CD4-positive, alpha-beta memory T cell (primary cell): ENCODE data around the gene PIK3CB. TPM values are rescaled to one million over a fixed set of nuclear protein-coding genes. Genes with fewer than 3 reads are reported as not detected.
A peak's percentile ranks its signal among the peaks of the same experiment; 100 is the strongest.

ENCODE experiments used
- CTCF ChIA-PET: fragments of 350-600 bp; sonication (Branson Sonifier 250); formaldehyde crosslinking; loops from one replicate; lab custom pipeline; 2021; ENCODE audit warnings: inconsistent platforms; ENCODE audit not compliant: partially characterized antibody; lab: Charles Lee
- POLR2A ChIA-PET: fragments of 350-600 bp; sonication (Branson Sonifier 250); formaldehyde crosslinking; loops from one replicate; lab custom pipeline; 2021; ENCODE audit not compliant: partially characterized antibody; lab: Charles Lee
- DNase-seq, 5 donors: peaks; one replicate each; pipeline versions ENCODE4 v3.0.0 to v3.0.0-alpha.2; 2020 to 2022; ENCODE audit warnings: mixed read lengths in 1 of 5
- H3K27ac ChIP-seq: one replicate; pipeline ENCODE4 v1.7.0; 2013; ENCODE audit warnings: low read depth, low read length
- H3K27me3 ChIP-seq: 2 replicates; pipeline ENCODE4 v1.7.0; 2013; ENCODE audit warnings: mild to moderate bottlenecking, low read length, moderate library complexity; ENCODE audit not compliant: insufficient read depth
- H3K36me3 ChIP-seq: 2 replicates; pipeline ENCODE4 v1.7.0; 2013; ENCODE audit warnings: mild to moderate bottlenecking, low read length, moderate library complexity; ENCODE audit not compliant: insufficient read depth
- H3K4me1 ChIP-seq: 2 replicates; pipeline ENCODE4 v1.7.0; 2013; ENCODE audit warnings: mild to moderate bottlenecking, low read length, moderate library complexity; ENCODE audit not compliant: insufficient read depth
- H3K4me3 ChIP-seq, 2 donors: one replicate each; pipeline ENCODE4 v1.7.0; 2013; ENCODE audit warnings: low read length in 2 of 2, mild to moderate bottlenecking in 1 of 2
- H3K9me3 ChIP-seq, 2 donors: one replicate each; pipeline ENCODE4 v1.7.0; 2013; ENCODE audit warnings: low read length in 2 of 2, control low read depth in 1 of 2; ENCODE audit not compliant: control insufficient read depth in 1 of 2
- H3K27ac Mint-ChIP-seq, 7 donors: one replicate each; pipeline ENCODE4 v1.8.0; 2020 to 2021; ENCODE audit warnings: mixed read lengths in 7 of 7, mild to moderate bottlenecking in 6 of 7, inconsistent platforms in 3 of 7, moderate library complexity in 3 of 7
- H3K27me3 Mint-ChIP-seq, 2 donors: one replicate each; pipeline ENCODE4 v1.8.0; 2020 to 2021; ENCODE audit warnings: mixed read lengths in 2 of 2
- H3K36me3 Mint-ChIP-seq, 2 donors: one replicate each; pipeline ENCODE4 v1.8.0; 2020 to 2021; ENCODE audit warnings: mixed read lengths in 2 of 2, inconsistent platforms in 1 of 2, mild to moderate bottlenecking in 1 of 2
- H3K4me1 Mint-ChIP-seq, 4 donors: one replicate each; pipeline ENCODE4 v1.8.0; 2020 to 2021; ENCODE audit warnings: mixed read lengths in 4 of 4, mild to moderate bottlenecking in 1 of 4
- H3K4me3 Mint-ChIP-seq, 8 donors: one replicate each; pipeline ENCODE4 v1.8.0; 2020 to 2021; ENCODE audit warnings: mixed read lengths in 8 of 8, mild to moderate bottlenecking in 7 of 8, moderate library complexity in 6 of 8, inconsistent platforms in 3 of 8
- H3K9me3 Mint-ChIP-seq, 8 donors: one replicate each; pipeline ENCODE4 v1.8.0; 2020 to 2021; ENCODE audit warnings: mixed read lengths in 8 of 8, mild to moderate bottlenecking in 5 of 8, inconsistent platforms in 3 of 8, moderate library complexity in 1 of 8
- intact Hi-C: fragments of 100-400 bp; cut with micrococcal nuclease; formaldehyde crosslinking; loops from one replicate; pipeline ENCODE4 v1.15.1; 2023
- polyA plus RNA-seq, 2 donors: library from polyadenylated mRNA; unstranded; fragments of 300-500 nt; fragmentation: Illumina TruSeq; gene quantifications; one replicate each; pipeline ENCODE4 v1.2.3, GENCODE V29; 2021
- total RNA-seq, 2 experiments: library from RNA; stranded (reverse); gene quantifications; one replicate each; pipeline ENCODE4 v1.2.3, GENCODE V29; 2021

Gene PIK3CB
- total and polyA plus RNA-seq, 4 experiments from 2014 or later: 14.4 to 52.1 (median 34.4) TPM

- Mint-ChIP-seq H3K9me3 (no peaks in the 10 kb centered on the region), H3K36me3 (peaks cover 12 to 26% of the 10 kb centered on the region in 2 donors), H3K4me3 (no peak overlapping the region), H3K4me1 (peaks cover 0 to 2% (median 0%) of the 10 kb centered on the region in 4 donors), H3K27me3 (no peaks in the 10 kb centered on the region), H3K27ac (no peak overlapping the region)
- Histone ChIP-seq H3K27ac (no peak overlapping the region), H3K4me3 (no peak overlapping the region), H3K9me3 (no peaks in the 10 kb centered on the region), H3K4me1 (no peaks in the 10 kb centered on the region), H3K27me3 (no peaks in the 10 kb centered on the region), H3K36me3 (peaks cover 9% of the 10 kb centered on the region)
- intact Hi-C loops: no loop called here
- DNase-seq: no peak
- ChIA-PET POLR2A (interaction anchor here (0.5 kb wide), 1 partner anchor 13 kb away, joined by 3 read pairs; no protein-coding TSS in a partner anchor), CTCF (interaction anchor here (1.5 to 2.8 kb wide), 3 partner anchors 203 to 211 kb away, joined by 4 to 16 read pairs (median 6); no protein-coding TSS in a partner anchor)
These were observed 122.6 kb downstream of the PIK3CB start for GRCh38 chr3:138712086-138712485.

GRCh38 chr3:138705675-138706074 lies 129.1 kb downstream of the PIK3CB start:
- Histone ChIP-seq H3K4me1 (no peaks in the 10 kb centered on the region), H3K27me3 (no peaks in the 10 kb centered on the region), H3K36me3 (peaks cover 5% of the 10 kb centered on the region), H3K9me3 (no peaks in the 10 kb centered on the region), H3K27ac (no peak overlapping the region), H3K4me3 (no peak overlapping the region)
- no peak overlapping the region for H3K4me3 Mint-ChIP-seq
- no peaks in the 10 kb centered on the region for H3K27me3 Mint-ChIP-seq
- ChIA-PET CTCF (interaction anchor here (1.0 to 24.6 kb wide), 4 partner anchors 11 to 211 kb away, joined by 3 to 739 read pairs (median 6); partner anchors contain the start of gene CEP70), POLR2A (interaction anchor here (0.9 kb wide), 1 partner anchor 210 kb away, joined by 3 read pairs; no protein-coding TSS in a partner anchor)
- peaks cover 0 to 2% (median under 1%) of the 10 kb centered on the region in 4 donors for H3K4me1 Mint-ChIP-seq
- no peaks in the 10 kb centered on the region for H3K9me3 Mint-ChIP-seq
- H3K27ac Mint-ChIP-seq: peak overlapping the region in 1 of 7 donors; percentile 66
- DNase-seq: no peak
- intact Hi-C loops: no loop called here
- peaks cover 13 to 25% of the 10 kb centered on the region in 2 donors for H3K36me3 Mint-ChIP-seq

GRCh38 chr3:138696666-138697370 lies 137.9 kb downstream of the PIK3CB start:
- H3K4me3 Mint-ChIP-seq: no peak overlapping the region

GRCh38 chr3:138694287-138695007 lies 140.3 kb downstream of the PIK3CB start:
- Mint-ChIP-seq H3K27me3 (no peaks in the 10 kb centered on the region), H3K9me3 (no peaks in the 10 kb centered on the region), H3K4me1 (no peaks in the 10 kb centered on the region), H3K27ac (peak overlapping the region in 1 of 7 donors; percentile 41), H3K4me3 (no peak overlapping the region), H3K36me3 (peaks cover 12 to 26% of the 10 kb centered on the region in 2 donors)
- Histone ChIP-seq H3K27ac (no peak overlapping the region), H3K9me3 (no peaks in the 10 kb centered on the region), H3K36me3 (peaks cover 14% of the 10 kb centered on the region), H3K27me3 (no peaks in the 10 kb centered on the region), H3K4me3 (no peak overlapping the region), H3K4me1 (no peaks in the 10 kb centered on the region)
- ChIA-PET POLR2A (no interaction called here), CTCF (interaction anchor here (1.0 to 24.6 kb wide), 4 partner anchors 100 to 236 kb away, joined by 3 to 739 read pairs (median 6); partner anchors contain the start of gene CEP70)
- intact Hi-C loops: loop anchor here (5.0 to 10.0 kb wide), 2 partner anchors 87 to 140 kb away; partner anchors contain the start of genes FAIM and PIK3CB
- DNase-seq: no peak

More at GRCh38 chr3:138696666-138697370, 137.9 kb downstream of the PIK3CB start:
- ChIA-PET CTCF (interaction anchor here (1.1 to 24.6 kb wide), 4 partner anchors 10 to 239 kb away, joined by 4 to 739 read pairs (median 5); partner anchors contain the start of gene CEP70), POLR2A (no interaction called here)
- Histone ChIP-seq H3K27ac (no peak overlapping the region), H3K9me3 (no peaks in the 10 kb centered on the region), H3K36me3 (peaks cover 14% of the 10 kb centered on the region), H3K4me1 (no peaks in the 10 kb centered on the region), H3K27me3 (no peaks in the 10 kb centered on the region), H3K4me3 (no peak overlapping the region)
- intact Hi-C loops: loop anchor here (5.0 to 10.0 kb wide), 2 partner anchors 90 to 138 kb away; partner anchors contain the start of genes FAIM and PIK3CB
- Mint-ChIP-seq H3K27me3 (no peaks in the 10 kb centered on the region), H3K27ac (no peak overlapping the region), H3K36me3 (peaks cover 9 to 32% of the 10 kb centered on the region in 2 donors), H3K4me1 (no peaks in the 10 kb centered on the region), H3K9me3 (no peaks in the 10 kb centered on the region)
- DNase-seq: no peak

GRCh38 chr3:138692152-138692551 lies 142.6 kb downstream of the PIK3CB start:
- Mint-ChIP-seq H3K27ac (peak overlapping the region in 3 of 7 donors; percentile 9 to 48 (median 35)), H3K27me3 (no peaks in the 10 kb centered on the region), H3K4me1 (no peaks in the 10 kb centered on the region), H3K36me3 (peaks cover 17 to 27% of the 10 kb centered on the region in 2 donors), H3K4me3 (no peak overlapping the region), H3K9me3 (no peaks in the 10 kb centered on the region)
- Histone ChIP-seq H3K36me3 (peaks cover 5% of the 10 kb centered on the region), H3K27ac (no peak overlapping the region), H3K27me3 (no peaks in the 10 kb centered on the region), H3K9me3 (no peaks in the 10 kb centered on the region), H3K4me3 (no peak overlapping the region), H3K4me1 (no peaks in the 10 kb centered on the region)
- ChIA-PET CTCF (interaction anchor here (1.5 to 24.6 kb wide), 2 partner anchors 225 to 244 kb away, joined by 3 to 739 read pairs; no protein-coding TSS in a partner anchor), POLR2A (no interaction called here)
- intact Hi-C loops: loop anchor here (10.0 kb wide), 1 partner anchor 143 kb away; the partner anchor contains the start of gene PIK3CB
- no peak for DNase-seq

GRCh38 chr3:138691351-138691750 lies 143.4 kb downstream of the PIK3CB start:
- no peak for DNase-seq
- H3K4me3 ChIP-seq: no peak overlapping the region
- no peaks in the 10 kb centered on the region for H3K4me1 Mint-ChIP-seq
- CTCF ChIA-PET: interaction anchor here (1.5 to 24.6 kb wide), 2 partner anchors 226 to 245 kb away, joined by 3 to 739 read pairs; no protein-coding TSS in a partner anchor
- POLR2A ChIA-PET: no interaction called here
- H3K9me3 Mint-ChIP-seq: no peaks in the 10 kb centered on the region
- peak overlapping the region in 3 of 7 donors; percentile 15 to 55 (median 18) for H3K27ac Mint-ChIP-seq
- peaks cover 21 to 32% of the 10 kb centered on the region in 2 donors for H3K36me3 Mint-ChIP-seq
- H3K9me3 ChIP-seq: no peaks in the 10 kb centered on the region
- peak overlapping the region in 1 of 8 donors; percentile 13 for H3K4me3 Mint-ChIP-seq
- no peaks in the 10 kb centered on the region for H3K4me1 ChIP-seq
- intact Hi-C loops: loop anchor here (10.0 kb wide), 1 partner anchor 143 kb away; the partner anchor contains the start of gene PIK3CB
- H3K27me3 Mint-ChIP-seq: no peaks in the 10 kb centered on the region
- peaks cover 5% of the 10 kb centered on the region for H3K36me3 ChIP-seq
- H3K27me3 ChIP-seq: no peaks in the 10 kb centered on the region
- H3K27ac ChIP-seq: no peak overlapping the region
